Cerebellar nuclear complex (tissue), 1 donor: ENCODE data around the gene UNC93B1.

Experiments
- DNase-seq, 2 experiments: peaks; one replicate each; lab custom pipeline; 2025; lab: John Stamatoyannopoulos, UW

Gene UNC93B1

GRCh38 chr11:68040101-68040956 lies 36.4 kb upstream of the UNC93B1 start:
- DNase-seq: no peak

DNA sequence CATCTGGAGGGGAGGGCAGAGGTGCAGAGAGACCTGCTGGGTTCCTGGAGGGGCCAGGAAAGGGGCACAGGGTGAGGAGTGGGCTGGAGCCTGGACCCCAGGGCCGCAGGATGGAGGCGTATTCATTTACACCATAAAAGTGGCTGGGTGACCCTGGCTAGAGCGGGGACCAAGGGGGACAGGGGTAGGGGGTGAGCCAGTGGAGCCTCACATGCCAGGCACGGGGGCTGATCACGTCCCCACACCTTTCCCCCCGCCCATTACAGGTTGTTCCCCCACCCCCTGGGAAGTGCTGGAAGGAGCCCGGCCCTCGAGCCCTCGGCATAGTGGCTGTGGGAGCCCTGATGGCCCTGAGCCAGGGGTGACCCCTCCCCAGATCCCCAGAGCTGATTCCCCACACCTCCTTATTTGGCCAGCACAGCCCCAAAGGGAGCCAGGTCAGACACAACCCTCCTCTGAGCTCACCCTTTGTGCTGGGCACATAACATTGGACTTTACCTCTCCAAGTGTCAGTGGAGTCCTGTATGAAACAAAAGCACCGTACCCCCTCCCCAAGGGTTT lies 35.7 kb upstream of the UNC93B1 start:
- DNase-seq: no peak

- DNase-seq: no peak
Observed at GRCh38 chr11:68038718-68039525, 35.0 kb upstream of the UNC93B1 start, which contains the start of gene TCIRG1. TCIRG1 (plus strand) TSS chr11:68039025; CDS start chr11:68041272, 2,247 bp downstream.

- no peak for DNase-seq
Observed at GRCh38 chr11:68038226-68038717, 34.4 kb upstream of the UNC93B1 start.

DNA sequence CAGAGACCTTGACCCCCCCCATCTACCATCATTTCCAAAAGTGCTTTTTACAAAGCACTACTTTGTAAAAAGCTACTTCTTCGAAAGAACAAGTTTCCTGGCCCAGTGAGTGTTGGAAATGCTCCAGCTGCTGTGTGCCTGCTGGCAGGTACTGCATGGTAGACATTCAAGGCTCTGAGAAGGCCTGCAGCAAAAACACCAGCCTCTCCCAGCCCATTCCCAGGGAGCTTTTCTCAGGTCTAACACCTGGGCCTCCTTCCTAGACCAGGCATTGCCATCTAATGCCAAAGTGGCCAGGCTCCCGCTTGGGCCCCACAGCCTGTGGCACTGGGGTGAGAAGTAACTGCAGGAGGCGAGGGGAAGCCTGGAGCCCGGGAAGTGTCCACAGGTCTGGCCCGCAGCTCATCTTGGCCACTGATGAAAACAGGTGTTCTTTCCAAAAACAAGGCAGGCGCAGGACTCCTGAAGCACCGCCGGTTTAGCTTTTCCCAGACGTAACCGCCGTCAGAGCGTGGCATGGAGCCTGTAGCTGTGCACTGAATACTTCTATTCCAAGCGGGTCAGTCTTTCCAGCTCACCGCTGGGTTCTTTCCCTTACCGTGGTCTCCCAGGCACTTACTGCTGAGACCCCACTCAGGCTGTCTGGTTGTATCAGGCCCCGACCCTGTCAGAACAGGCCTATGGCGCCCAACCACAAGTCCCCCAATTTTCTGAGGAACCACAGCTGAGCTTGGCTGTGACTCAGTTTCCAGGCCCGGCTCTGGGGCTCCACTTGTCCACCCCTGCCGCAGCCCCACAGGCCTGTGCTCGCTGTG lies 33.7 kb upstream of the UNC93B1 start:
- no peak for DNase-seq

- DNase-seq: no peak
Observed at GRCh38 chr11:68036717-68037239, 32.9 kb upstream of the UNC93B1 start.

- no peak for DNase-seq
Observed at GRCh38 chr11:68036141-68036716, 32.3 kb upstream of the UNC93B1 start.

GRCh38 chr11:68035266-68035876 lies 31.5 kb upstream of the UNC93B1 start:
- DNase-seq: no peak

DNA sequence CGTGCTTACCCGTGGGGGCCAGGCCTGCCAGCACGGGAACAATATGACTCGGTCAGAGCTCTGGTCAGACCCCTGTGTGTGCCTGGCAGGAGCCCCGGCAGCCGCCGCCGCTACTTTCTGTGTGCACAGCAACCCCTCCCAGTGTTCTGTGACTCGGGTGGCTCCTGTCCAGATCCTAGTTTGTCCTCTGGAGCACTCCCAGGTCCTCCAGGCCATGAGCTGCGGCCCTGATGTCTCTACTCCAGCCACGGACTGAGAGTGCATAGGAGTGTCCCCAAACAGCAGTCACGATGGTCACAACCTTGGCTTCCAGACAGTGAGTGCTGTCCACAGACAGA lies 29.8 kb upstream of the UNC93B1 start:
- DNase-seq: no peak

DNA sequence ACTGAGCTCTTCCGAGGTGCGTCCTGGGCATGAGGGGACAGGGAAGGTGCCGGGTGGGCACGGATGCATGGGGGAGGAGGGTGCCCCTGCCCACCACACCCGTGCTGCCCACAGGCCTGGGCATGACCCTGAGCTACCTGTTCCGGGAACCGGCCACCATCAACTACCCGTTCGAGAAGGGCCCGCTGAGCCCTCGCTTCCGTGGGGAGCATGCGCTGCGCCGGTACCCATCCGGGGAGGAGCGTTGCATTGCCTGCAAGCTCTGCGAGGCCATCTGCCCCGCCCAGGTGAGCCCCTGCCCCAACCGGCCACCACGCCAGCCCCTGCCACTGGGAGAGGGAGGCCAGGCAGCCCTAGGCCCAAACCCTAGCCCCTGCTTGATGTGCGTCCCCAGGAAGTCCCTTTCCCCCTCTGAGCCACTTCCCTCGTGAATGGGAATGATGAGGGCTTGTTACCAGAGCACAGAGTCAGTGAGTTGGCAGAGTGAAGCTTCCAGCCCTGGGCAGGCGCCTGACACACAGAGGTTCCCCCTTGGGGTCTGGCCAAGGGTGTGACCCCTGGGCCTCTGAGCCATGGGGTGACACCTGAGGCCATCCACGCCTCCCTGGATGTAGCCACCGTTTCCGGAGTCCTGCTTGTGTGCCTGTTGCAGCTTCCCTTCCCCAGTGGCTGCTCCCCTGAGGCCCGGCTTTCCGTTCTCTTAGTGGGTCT lies 29.3 kb upstream of the UNC93B1 start:
- no peak for DNase-seq

DNA sequence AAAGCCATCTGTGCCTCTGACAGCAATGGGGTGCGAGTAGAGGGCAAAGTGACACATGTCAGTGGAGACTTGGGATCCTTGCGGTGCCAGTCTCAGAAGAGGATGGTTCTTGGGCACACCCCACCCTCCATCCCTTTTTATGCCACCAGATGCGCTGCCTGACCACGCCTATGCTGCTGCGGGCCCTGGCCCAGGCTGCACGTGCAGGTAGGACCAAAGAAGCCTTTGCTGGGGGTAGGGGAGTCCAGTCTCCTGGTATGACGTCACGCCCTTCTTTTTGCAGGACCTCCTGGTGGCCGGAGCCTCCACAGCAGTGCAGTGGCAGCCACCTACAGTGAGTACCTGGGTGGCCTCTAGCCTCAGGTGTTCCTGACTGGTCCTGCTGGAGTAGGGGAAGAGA lies 28.1 kb upstream of the UNC93B1 start:
- no peak for DNase-seq

- no peak for DNase-seq
Observed at GRCh38 chr11:68031144-68031464, 27.2 kb upstream of the UNC93B1 start.

- peak; percentile 96 to 99 for DNase-seq
Observed at GRCh38 chr11:68030318-68031143, 26.6 kb upstream of the UNC93B1 start, which contains the start of gene NDUFS8. NDUFS8 (plus strand) TSS chr11:68030681; CDS start chr11:68032152, 1,471 bp downstream.

GRCh38 chr11:68028802-68029545 lies 25.1 kb upstream of the UNC93B1 start:
- DNase-seq: no peak

GRCh38 chr11:68027667-68028066 lies 23.8 kb upstream of the UNC93B1 start:
- no peak for DNase-seq

DNA sequence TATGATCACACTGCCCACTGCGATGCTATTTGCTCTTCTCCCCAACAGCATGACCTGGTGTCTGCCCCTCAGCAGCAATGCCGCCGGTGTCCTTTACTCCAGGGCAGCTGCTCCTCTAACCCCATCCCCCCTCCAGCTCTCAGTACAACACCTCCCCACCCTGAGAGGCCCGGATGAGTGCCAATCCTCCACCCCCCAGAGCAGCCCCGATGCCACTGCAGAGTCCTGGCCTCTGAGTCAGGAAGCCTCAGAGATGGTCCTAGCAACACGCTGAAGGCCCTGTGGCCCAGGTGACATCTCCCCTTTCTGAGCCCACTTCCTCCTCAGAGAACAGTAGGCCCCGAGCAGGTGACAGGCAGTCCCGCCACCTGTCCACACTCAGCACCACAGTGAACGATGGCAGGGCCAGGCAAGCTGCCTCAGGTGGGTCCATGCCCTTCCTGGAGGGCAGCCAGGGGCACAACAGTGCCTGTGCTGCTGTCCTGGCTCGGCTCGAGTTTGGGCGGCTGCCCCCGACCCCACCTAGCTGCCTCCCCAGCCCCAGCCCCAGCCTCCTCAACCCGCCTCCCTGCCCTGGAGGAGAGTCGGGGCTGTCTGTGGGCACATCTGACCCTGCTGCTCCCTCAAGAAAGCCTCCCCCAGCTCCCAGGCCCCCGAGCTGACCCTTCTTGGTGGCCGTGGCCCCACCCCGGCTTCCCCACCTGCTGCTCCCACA lies 22.7 kb upstream of the UNC93B1 start:
- no peak for DNase-seq

GRCh38 chr11:68025047-68025446 lies 21.1 kb upstream of the UNC93B1 start:
- no peak for DNase-seq

GRCh38 chr11:68024508-68024907 lies 20.6 kb upstream of the UNC93B1 start:
- DNase-seq: no peak
